CD4-positive, alpha-beta T cell (primary cell): ENCODE data around the gene ZFHX2. TPM values are rescaled to one million over a fixed set of nuclear protein-coding genes. Genes with fewer than 3 reads are reported as not detected.

Experiments
- ATAC-seq: fragments of 200-7000 bp; cut with Tn5 transposase; one replicate; pipeline ENCODE4 v1.10.0; 2022; ENCODE audit warnings: mild to moderate bottlenecking; ENCODE audit not compliant: poor library complexity
- CTCF ChIA-PET: fragments of 350-600 bp; sonication (Branson Sonifier 250); formaldehyde crosslinking; loops from one replicate; lab custom pipeline; 2021; ENCODE audit warnings: antibody characterized with exemption, inconsistent platforms; lab: Charles Lee
- POLR2A ChIA-PET: fragments of 350-600 bp; sonication (Branson Sonifier 250); formaldehyde crosslinking; loops from one replicate; lab custom pipeline; 2021; ENCODE audit warnings: antibody characterized with exemption, inconsistent platforms; lab: Charles Lee
- DNase-seq, 14 experiments: peaks; one replicate each; pipeline ENCODE4 v3.0.0-alpha.2; 2013 to 2020; ENCODE audit warnings: mixed read lengths in 2 of 14
- H3K27ac ChIP-seq, 2 donors: one replicate each; pipeline versions ENCODE4 v1.5.1 to v1.7.0; 2013; ENCODE audit warnings: low read length in 2 of 2, low read depth in 1 of 2, mild to moderate bottlenecking in 1 of 2
- H3K27me3 ChIP-seq, 2 experiments: 1 replicate in 1 of 2; 2 replicates in 1 of 2; pipeline versions ENCODE4 v1.6.1 to v1.7.0; 2013; ENCODE audit warnings: low read length in 2 of 2, control low read depth in 1 of 2, mild to moderate bottlenecking in 1 of 2, moderate library complexity in 1 of 2; ENCODE audit not compliant: insufficient read depth in 2 of 2, control insufficient read depth in 1 of 2
- H3K36me3 ChIP-seq: one replicate; pipeline ENCODE4 v1.6.1; 2013; ENCODE audit warnings: low read length, control low read depth; ENCODE audit not compliant: insufficient read depth
- H3K4me1 ChIP-seq: one replicate; pipeline ENCODE4 v1.6.1; 2013; ENCODE audit warnings: low read length, control low read depth; ENCODE audit not compliant: insufficient read depth
- H3K4me3 ChIP-seq: one replicate; pipeline ENCODE4 v1.5.1; 2013; ENCODE audit warnings: mild to moderate bottlenecking, low read length, moderate library complexity
- H3K9me3 ChIP-seq, 2 experiments: 1 replicate in 1 of 2; 2 replicates in 1 of 2; pipeline versions ENCODE4 v1.6.1 to v1.7.0; 2013; ENCODE audit warnings: low read length in 2 of 2, mild to moderate bottlenecking in 2 of 2, control low read depth in 1 of 2, moderate library complexity in 1 of 2; ENCODE audit not compliant: control insufficient read depth in 1 of 2, insufficient read depth in 1 of 2
- H3K27ac Mint-ChIP-seq: one replicate; pipeline ENCODE4 v1.8.0; 2020; ENCODE audit warnings: mixed read lengths
- H3K27me3 Mint-ChIP-seq: one replicate; pipeline ENCODE4 v1.8.0; 2021; ENCODE audit warnings: mixed read lengths
- H3K36me3 Mint-ChIP-seq: one replicate; pipeline ENCODE4 v1.8.0; 2021; ENCODE audit warnings: low read depth, mixed read lengths
- H3K4me1 Mint-ChIP-seq: one replicate; pipeline ENCODE4 v1.8.0; 2021; ENCODE audit warnings: low read depth, mixed read lengths
- H3K4me3 Mint-ChIP-seq: one replicate; pipeline ENCODE4 v1.8.0; 2020; ENCODE audit warnings: mild to moderate bottlenecking, mixed read lengths
- H3K9me3 Mint-ChIP-seq: one replicate; pipeline ENCODE4 v1.8.0; 2020; ENCODE audit warnings: mixed read lengths
- CTCF ChIP-seq: fragments of 200-600 bp; IDR thresholded peaks from one replicate; pipeline ENCODE4 v1.8.0; 2022; ENCODE audit warnings: antibody characterized with exemption, mild to moderate bottlenecking
- intact Hi-C, 2 experiments: fragments of 100-400 bp; cut with DNase I in 1 of 2; cut with micrococcal nuclease in 1 of 2; formaldehyde crosslinking; loops; one replicate each; pipeline versions ENCODE4 v1.15.1 to v1.9.0; 2023 to 2025; cut with DNase I, micrococcal nuclease
- total RNA-seq, 174 experiments: library from RNA in 2 of 174; stranded (reverse) in 2 of 174; gene quantifications; one replicate each; pipeline ENCODE4 v1.2.3 and lab custom pipeline; 2021 to 2026

ZFHX2 gene
- total RNA-seq, 2 experiments from 2014 or later = 0.19 to 0.22 TPM

DNA sequence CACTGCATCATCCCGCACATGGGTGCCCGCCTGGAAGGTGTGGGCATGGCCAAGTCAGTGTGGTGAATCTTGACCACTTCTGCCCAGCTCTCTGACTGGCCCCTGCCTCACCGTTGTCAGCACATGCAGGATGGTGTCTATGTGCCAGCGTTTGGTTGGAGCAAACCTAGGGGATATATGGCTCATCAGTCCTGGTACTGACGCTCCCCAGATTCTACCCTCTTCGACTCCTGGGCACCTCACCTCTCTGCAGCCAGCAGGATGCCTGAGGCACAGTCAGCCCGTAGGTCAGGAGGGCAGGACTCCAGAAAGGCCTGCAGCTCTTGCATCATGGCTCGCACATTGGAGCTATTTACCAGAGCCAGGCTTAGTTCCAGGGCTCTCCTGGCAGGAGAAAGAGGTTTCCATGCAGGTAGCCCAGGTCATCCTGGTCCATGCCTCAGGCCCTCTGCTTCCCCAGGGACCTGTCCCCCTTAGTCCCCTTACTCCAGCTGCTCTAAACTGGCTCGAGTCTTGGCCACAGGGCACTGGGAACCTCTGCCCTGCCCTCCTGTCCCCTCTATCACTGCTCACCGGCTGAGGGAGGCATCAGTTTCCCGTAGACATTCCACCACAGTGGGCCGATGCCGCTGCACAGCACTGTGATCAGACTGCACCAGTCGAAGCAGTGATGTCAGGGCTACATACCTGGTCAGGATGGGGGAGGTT is 12.1 kb upstream of the ZFHX2 start:
- CTCF ChIA-PET = interaction anchor here (0.8 to 6.0 kb wide), 2 partner anchors 9 to 84 kb away, joined by 4 to 67 read pairs; no protein-coding TSS in a partner anchor
- H3K4me3 Mint-ChIP-seq = peak overlapping the region; percentile 72

DNA sequence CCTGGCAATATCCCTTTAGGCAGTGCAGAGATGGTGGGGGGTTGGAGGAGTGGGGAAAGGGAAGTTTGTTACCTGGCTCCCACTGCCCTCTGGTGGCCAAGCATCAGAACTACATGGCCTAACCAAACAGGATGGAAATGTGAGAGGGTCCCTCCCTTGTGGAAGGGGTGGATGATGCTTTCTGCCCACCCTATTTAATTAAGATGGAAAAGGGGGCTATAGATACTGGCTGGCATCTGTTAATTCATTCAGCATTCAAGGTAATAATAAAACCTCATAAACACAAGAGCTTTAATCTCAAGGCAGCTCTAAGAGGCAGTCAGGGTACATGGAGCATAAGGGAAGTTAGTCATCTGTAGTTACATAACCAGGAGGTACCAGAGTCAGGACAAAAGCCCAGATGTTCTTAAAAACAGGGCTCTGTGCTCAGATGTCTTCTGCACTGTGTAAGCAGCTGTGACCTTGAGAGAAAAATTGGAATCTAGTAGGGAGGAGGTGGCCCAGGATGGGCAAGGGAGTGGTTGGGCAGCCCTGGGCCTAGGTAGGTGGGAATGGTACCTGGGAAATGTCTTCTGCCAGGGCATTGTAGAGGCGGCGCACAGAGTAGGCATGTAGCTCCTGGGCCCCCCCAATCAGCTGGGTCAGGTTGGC is 11.4 kb upstream of the ZFHX2 start:
- Histone ChIP-seq H3K9me3 (no peaks in the 10 kb centered on the region), H3K27ac (no peak overlapping the region), H3K4me1 (peaks cover 37% of the 10 kb centered on the region), H3K4me3 (no peak overlapping the region), H3K36me3 (peaks cover 79% of the 10 kb centered on the region), H3K27me3 (no peaks in the 10 kb centered on the region)
- H3K4me1 Mint-ChIP-seq = peaks cover 45% of the 10 kb centered on the region
- peak overlapping the region; percentile 66 for H3K4me3 Mint-ChIP-seq
- peaks cover 77% of the 10 kb centered on the region for H3K36me3 Mint-ChIP-seq
- ChIA-PET POLR2A (interaction anchor here (0.7 to 1.3 kb wide), 2 partner anchors 48 to 94 kb away, joined by 3 read pairs; partner anchors contain the start of gene NGDN), CTCF (interaction anchor here (0.8 to 6.0 kb wide), 2 partner anchors 9 to 84 kb away, joined by 4 to 67 read pairs; no protein-coding TSS in a partner anchor)
- intact Hi-C loops = loop anchor here (1.0 to 10.0 kb wide), 6 partner anchors 85 to 552 kb away; partner anchors contain the start of genes ACIN1 (in 1 of the 2), C14orf119 (in 1 of the 2), DCAF11 (in 1 of the 2) and NRL (in 1 of the 2)
- peak; percentile 27 for ATAC-seq
- TF ChIP-seq CTCF = peak; percentile 94
- H3K9me3 Mint-ChIP-seq = no peaks in the 10 kb centered on the region
- no peaks in the 10 kb centered on the region for H3K27me3 Mint-ChIP-seq
- peak; percentile 38 to 80 (median 50) for DNase-seq
- H3K27ac Mint-ChIP-seq = peak overlapping the region; percentile 55

More for the DNA sequence above, 12.1 kb upstream of the ZFHX2 start:
- peaks cover 75% of the 10 kb centered on the region for H3K36me3 ChIP-seq
- TF ChIP-seq CTCF = no peak
- Mint-ChIP-seq H3K4me1 (peaks cover 48% of the 10 kb centered on the region), H3K9me3 (no peaks in the 10 kb centered on the region), H3K36me3 (peaks cover 74% of the 10 kb centered on the region), H3K27me3 (no peaks in the 10 kb centered on the region), H3K27ac (peak overlapping the region; percentile 55)
- ATAC-seq (no peak), DNase-seq (peak in 1 of 14 experiments; percentile 13)
- H3K4me1 ChIP-seq = peaks cover 44% of the 10 kb centered on the region
- POLR2A ChIA-PET = interaction anchor here (0.7 to 1.3 kb wide), 2 partner anchors 47 to 94 kb away, joined by 3 read pairs; partner anchors contain the start of gene NGDN
- H3K9me3 ChIP-seq = no peaks in the 10 kb centered on the region
- no peaks in the 10 kb centered on the region for H3K27me3 ChIP-seq
- H3K4me3 ChIP-seq = no peak overlapping the region
- no peak overlapping the region for H3K27ac ChIP-seq
- intact Hi-C loops = loop anchor here in 1 of 2 experiments (5.0 to 10.0 kb wide), 4 partner anchors 241 to 551 kb away; partner anchors contain the start of genes ACIN1, C14orf119, DCAF11 and NRL
